GM10248 (cell line): ENCODE results near the gene STYK1.
"Not testable (repeated sequence)": the region's sequence is repeated elsewhere in the genome, so short reads cannot be mapped to it uniquely, and the experiment has no call there.

Experiments used
- CTCF ChIA-PET: fragments of 300-600 bp; sonication (Branson Sonifier 250); formaldehyde crosslinking; extraction: SDS; loops from one replicate; lab custom pipeline; 2021; ENCODE audit warnings: antibody characterized with exemption; lab: Yijun Ruan, JAX
- POLR2A ChIA-PET: fragments of 350-650 bp; sonication (Branson Sonifier 250); formaldehyde crosslinking; extraction: SDS; loops from one replicate; lab custom pipeline; 2020; ENCODE audit warnings: antibody characterized with exemption; lab: Yijun Ruan, JAX
- DNase-seq: peaks from one replicate; pipeline ENCODE4 v3.0.0; 2012; ENCODE audit errors: extremely low spot score
- CTCF ChIP-seq: IDR thresholded peaks from 2 replicates; pipeline ENCODE4 v1.5.1; 2012; ENCODE audit warnings: mild to moderate bottlenecking, low read depth; ENCODE audit errors: extremely low read depth, missing control alignments, control extremely low read depth

Gene STYK1

GRCh38 chr12:10652192-10652591 is 21.7 kb downstream of the STYK1 start:
- TF ChIP-seq CTCF, result no peak
- POLR2A ChIA-PET, result no interaction called here
- no peak for DNase-seq
- CTCF ChIA-PET, result interaction anchor here (1.4 kb wide), 1 partner anchor 18 kb away, joined by 3 read pairs; no protein-coding TSS in a partner anchor

- CTCF ChIA-PET, DNase-seq, POLR2A ChIA-PET: not testable (repeated sequence)
These were observed 27.3 kb downstream of the STYK1 start for GRCh38 chr12:10646576-10646975.

- POLR2A ChIA-PET, result no interaction called here
- no peak for DNase-seq
- CTCF ChIA-PET, result no interaction called here
- TF ChIP-seq CTCF, result no peak
These were observed 27.9 kb downstream of the STYK1 start for GRCh38 chr12:10645910-10646309.

GRCh38 chr12:10641735-10642500 is 31.9 kb downstream of the STYK1 start:
- DNase-seq, result no peak
- ChIA-PET POLR2A (no interaction called here), CTCF (interaction anchor here (1.1 to 1.4 kb wide), 2 partner anchors 13 to 108 kb away, joined by 3 read pairs; no protein-coding TSS in a partner anchor)
- no peak for TF ChIP-seq CTCF

GRCh38 chr12:10638728-10639127 is 35.1 kb downstream of the STYK1 start:
- ChIA-PET CTCF (no interaction called here), POLR2A (no interaction called here)
- no peak for TF ChIP-seq CTCF
- DNase-seq, result no peak

- POLR2A ChIA-PET, result no interaction called here
- no peak for TF ChIP-seq CTCF
- DNase-seq, result no peak
- CTCF ChIA-PET, result no interaction called here
These were observed 37.2 kb downstream of the STYK1 start for GRCh38 chr12:10636611-10637010.

- POLR2A ChIA-PET, result no interaction called here
- TF ChIP-seq CTCF, result no peak
- CTCF ChIA-PET, result no interaction called here
- no peak for DNase-seq
These were observed 37.7 kb downstream of the STYK1 start for GRCh38 chr12:10636124-10636523.
